Measurements from ENCODE around the gene ASB18. TPM values are rescaled to one million over a fixed set of nuclear protein-coding genes. Genes with fewer than 3 reads are reported as not detected.

ASB18 gene
- total and polyA plus RNA-seq, 2 of the 4 experiments (the other 2 are of a cell fraction) = not detected

GRCh38 chr2:236262238-236262637 is 2.0 kb downstream of the ASB18 start:
- Histone ChIP-seq H3K9me1 (ENCODE audit: insufficient read depth, low read length) (no peaks in the 10 kb centered on the region), H3K79me1 (ENCODE audit: low read depth in 1 of 2, low read length in 2 of 2) (no peaks in the 10 kb centered on the region), H3K9ac (ENCODE audit: low read depth, low read length) (no peak overlapping the region), H4K91ac (ENCODE audit: insufficient read depth, low read depth, low read length) (no peak overlapping the region), H2AK5ac (ENCODE audit: low read depth, low read length) (no peak overlapping the region), H3K18ac (ENCODE audit: low read depth, low read length) (no peak overlapping the region), H3K27me3 (ENCODE audit: control insufficient read depth, insufficient read depth, low read length) (peaks cover 5% of the 10 kb centered on the region), H2AFZ (replicated peaks; ENCODE audit: low read length, poor library complexity) (no peak overlapping the region), H3K14ac (replicated peaks; ENCODE audit: low read depth, low read length) (no peak overlapping the region), H3K36me3 (ENCODE audit: control insufficient read depth, insufficient read depth, low read length) (no peaks in the 10 kb centered on the region), H3K4ac (ENCODE audit: low read depth, low read length) (no peak overlapping the region), H2BK5ac (ENCODE audit: low read depth, low read length, poor library complexity, severe bottlenecking) (no peak overlapping the region), H4K5ac (ENCODE audit: low read depth, low read length) (no peak overlapping the region), H4K20me1 (ENCODE audit: insufficient read depth, low read length) (no peaks in the 10 kb centered on the region), H3K9me3 (ENCODE audit: control insufficient read depth, insufficient read depth, low read length) (no peaks in the 10 kb centered on the region; the same call in 1 of the 2 replicates), H3K4me3 (ENCODE audit: insufficient read depth, low read depth, low read length) (no peak overlapping the region), H3K56ac (ENCODE audit: extremely low read depth, insufficient read depth, low read length) (no peak overlapping the region), H2BK20ac (ENCODE audit: low read depth, low read length) (no peak overlapping the region), H3K27ac (ENCODE audit: insufficient read depth, low read length) (no peak overlapping the region), H3K4me1 (ENCODE audit: control insufficient read depth, insufficient read depth, low read length) (no peaks in the 10 kb centered on the region), H3K23ac (ENCODE audit: low read depth, low read length) (no peak overlapping the region), H2BK120ac (ENCODE audit: low read depth, low read length) (no peak overlapping the region), H2BK15ac (ENCODE audit: low read depth, low read length) (no peak overlapping the region), H4K8ac (ENCODE audit: low read depth in 2 of 2, low read length in 2 of 2) (no peak overlapping the region), H3K4me2 (ENCODE audit: low read depth, low read length) (no peak overlapping the region), H2AK9ac (replicated peaks; ENCODE audit: low read depth, low read length, poor library complexity) (no peak overlapping the region)
- TF ChIP-seq BHLHE40 (IDR thresholded peaks at IDR 0.05; ENCODE audit: low read depth, low read length) = no peak
- no peak for TF ChIP-seq RFX5 (IDR thresholded peaks at IDR 0.05; ENCODE audit: low read depth, low read length)
- TF ChIP-seq CHD1 (IDR thresholded peaks at IDR 0.05; ENCODE audit: low read depth, low read length) = no peak
- no peak for TF ChIP-seq POLR2A (IDR thresholded peaks at IDR 0.05; ENCODE audit: low read depth, low read length)
- TF ChIP-seq RCOR1 (IDR thresholded peaks at IDR 0.05; ENCODE audit: insufficient replicate concordance, low read length) = no peak
- TF ChIP-seq RAD21 (IDR thresholded peaks at IDR 0.05; ENCODE audit: low read length) = no peak
- no peak for TF ChIP-seq CEBPB (IDR thresholded peaks at IDR 0.05; ENCODE audit: low read depth, low read length)
- no peak for TF ChIP-seq USF2 (IDR thresholded peaks at IDR 0.05; ENCODE audit: low read depth, low read length)
- no peak for TF ChIP-seq NFE2L2 (IDR thresholded peaks at IDR 0.05; ENCODE audit: low read depth, low read length)
- TF ChIP-seq MAFK (IDR thresholded peaks at IDR 0.05; ENCODE audit: low read depth, low read length) = no peak
- no peak for TF ChIP-seq CTCF (conservative IDR thresholded peaks at IDR 0.05; ENCODE audit: low read depth, low read length)
- TF ChIP-seq MAZ (IDR thresholded peaks at IDR 0.05; ENCODE audit: borderline replicate concordance, low read depth, low read length) = no peak
- no peak for TF ChIP-seq ELK1 (IDR thresholded peaks at IDR 0.05; ENCODE audit: borderline replicate concordance, low read depth, low read length)
- no peak for DNase-seq
- BruUV-seq (replicated peaks) = no TSS peak
- in situ Hi-C loops (cut with MboI; ENCODE audit: low sequenced_read_pairs) (no loop called here), dilution Hi-C loops (cut with HindIII; ENCODE audit: low sequenced_read_pairs, unreplicated experiment) (no loop called here), intact Hi-C loops (cut with micrococcal nuclease) (no loop called here)
- ATAC-seq (ENCODE audit: low read depth) = no peak
- CTCF ChIA-PET = no interaction called here
- 40% methylated on average over 1 of the region's 7 CpGs; no CpG with 5 or more reads in 1 of the 2 experiments for WGBS, 2 experiments (ENCODE audit: extremely low coverage in 2 of 2, insufficient read length in 1 of 2)
- POLR2A ChIA-PET (ENCODE audit: unreplicated experiment) = no interaction called here
